ENCODE data around the gene CDKL2.

The CDKL2 gene

GRCh38 chr4:75637827-75638226, 7.5 kb upstream of the CDKL2 start:
- DNase-seq = no peak

- no peak for DNase-seq
Observed at GRCh38 chr4:75637176-75637575, 6.8 kb upstream of the CDKL2 start.

- DNase-seq = no peak
Observed at GRCh38 chr4:75634951-75635350, 4.6 kb upstream of the CDKL2 start.

- no peak for DNase-seq
Observed at GRCh38 chr4:75634281-75634680, 4.0 kb upstream of the CDKL2 start.

GRCh38 chr4:75633846-75634245, 3.5 kb upstream of the CDKL2 start:
- no peak for DNase-seq

- DNase-seq = no peak
Observed at GRCh38 chr4:75630937-75631329, 605 bp upstream of the CDKL2 start.

GRCh38 chr4:75629239-75629638, 1.1 kb downstream of the CDKL2 start:
- no peak for DNase-seq

- DNase-seq = no peak
Observed at GRCh38 chr4:75623026-75623425, 7.3 kb downstream of the CDKL2 start.

- no peak for DNase-seq
Observed at GRCh38 chr4:75621715-75622114, 8.6 kb downstream of the CDKL2 start.

- no peak for DNase-seq
Observed at GRCh38 chr4:75612306-75612705, 18.0 kb downstream of the CDKL2 start.

GRCh38 chr4:75605928-75606327, 24.4 kb downstream of the CDKL2 start:
- no peak for DNase-seq

- DNase-seq = no peak
Observed at GRCh38 chr4:75599647-75600046, 30.7 kb downstream of the CDKL2 start.

- DNase-seq = no peak
Observed at GRCh38 chr4:75598390-75598789, 31.9 kb downstream of the CDKL2 start.

- DNase-seq = no peak
Observed at GRCh38 chr4:75596061-75596460, 34.3 kb downstream of the CDKL2 start.

- DNase-seq = no peak
Observed at GRCh38 chr4:75593393-75593792, 36.9 kb downstream of the CDKL2 start.

- DNase-seq = no peak
Observed at GRCh38 chr4:75584067-75584466, 46.3 kb downstream of the CDKL2 start.

- DNase-seq = no peak
Observed at GRCh38 chr4:75567725-75568124, 62.6 kb downstream of the CDKL2 start.

GRCh38 chr4:75566911-75567310, 63.4 kb downstream of the CDKL2 start:
- DNase-seq = no peak

GRCh38 chr4:75565481-75565880, 64.8 kb downstream of the CDKL2 start:
- DNase-seq = no peak

- DNase-seq = no peak
Observed at GRCh38 chr4:75564023-75564422, 66.3 kb downstream of the CDKL2 start.

GRCh38 chr4:75561789-75562188, 68.5 kb downstream of the CDKL2 start:
- DNase-seq = no peak

GRCh38 chr4:75557696-75558095, 72.6 kb downstream of the CDKL2 start:
- DNase-seq = no peak

GRCh38 chr4:75555294-75556164, 74.8 kb downstream of the CDKL2 start, which contains the start of gene ODAPH:
ODAPH (plus strand) TSS chr4:75556066; CDS start chr4:75556083, 17 bp downstream.
- no peak for DNase-seq

GRCh38 chr4:75552452-75552851, 77.9 kb downstream of the CDKL2 start:
- no peak for DNase-seq

- no peak for DNase-seq
Observed at GRCh38 chr4:75549019-75549418, 81.3 kb downstream of the CDKL2 start.

Data from 8988T (cell line).